Measurements from ENCODE around the gene PDE11A.
A peak's percentile ranks its signal among the peaks of the same experiment; 100 is the strongest.

PDE11A gene

GRCh38 chr2:177604271-177605065 is 468.1 kb downstream of the PDE11A start:
- FAIRE-seq, result no peak

GRCh38 chr2:177603768-177604167 is 468.8 kb downstream of the PDE11A start:
- DNase-seq (ENCODE audit: low spot score) (no peak), FAIRE-seq (no peak)

More at GRCh38 chr2:177604271-177605065, 468.1 kb downstream of the PDE11A start:
- DNase-seq (ENCODE audit: low spot score), result peak; percentile 43

GRCh38 chr2:177603181-177603580 is 469.4 kb downstream of the PDE11A start:
- no peak for DNase-seq (ENCODE audit: low spot score)

GRCh38 chr2:177602611-177603164 is 469.9 kb downstream of the PDE11A start:
- peak; percentile 18 for DNase-seq (ENCODE audit: low spot score)
- FAIRE-seq, result no peak

More at GRCh38 chr2:177603181-177603580, 469.4 kb downstream of the PDE11A start:
- no peak for FAIRE-seq

GRCh38 chr2:177600917-177601316 is 471.7 kb downstream of the PDE11A start:
- FAIRE-seq (no peak), DNase-seq (ENCODE audit: low spot score) (no peak)

GRCh38 chr2:177599956-177600355 is 472.6 kb downstream of the PDE11A start:
- no peak for FAIRE-seq
- no peak for DNase-seq (ENCODE audit: low spot score)

GRCh38 chr2:177599139-177599688 is 473.4 kb downstream of the PDE11A start:
- DNase-seq (ENCODE audit: low spot score) (no peak), FAIRE-seq (no peak)

GRCh38 chr2:177598326-177599138 is 474.0 kb downstream of the PDE11A start:
- FAIRE-seq (no peak), DNase-seq (ENCODE audit: low spot score) (no peak)

GRCh38 chr2:177597759-177598158 is 474.8 kb downstream of the PDE11A start:
- DNase-seq (ENCODE audit: low spot score), result no peak
- FAIRE-seq, result no peak

GRCh38 chr2:177596866-177597265 is 475.7 kb downstream of the PDE11A start:
- FAIRE-seq, result no peak

GRCh38 chr2:177595126-177595845 is 477.3 kb downstream of the PDE11A start:
- DNase-seq (ENCODE audit: low spot score) (no peak), FAIRE-seq (no peak)

More at GRCh38 chr2:177596866-177597265, 475.7 kb downstream of the PDE11A start:
- no peak for DNase-seq (ENCODE audit: low spot score)

GRCh38 chr2:177593402-177593801 is 479.2 kb downstream of the PDE11A start:
- DNase-seq (ENCODE audit: low spot score) (no peak), FAIRE-seq (no peak)

- no peak for DNase-seq (ENCODE audit: low spot score)
- FAIRE-seq, result no peak
Observed at GRCh38 chr2:177592945-177593344, 479.6 kb downstream of the PDE11A start.

- FAIRE-seq (no peak), DNase-seq (ENCODE audit: low spot score) (no peak)
Observed at GRCh38 chr2:177592397-177592796, 480.2 kb downstream of the PDE11A start.

GRCh38 chr2:177589186-177589585 is 483.4 kb downstream of the PDE11A start:
- no peak for DNase-seq (ENCODE audit: low spot score)
- FAIRE-seq, result no peak

- DNase-seq (ENCODE audit: low spot score) (no peak), FAIRE-seq (no peak)
Observed at GRCh38 chr2:177588671-177589070, 483.9 kb downstream of the PDE11A start.

GRCh38 chr2:177587371-177587770 is 485.2 kb downstream of the PDE11A start:
- DNase-seq (ENCODE audit: low spot score), result no peak
- FAIRE-seq, result no peak

GRCh38 chr2:177586154-177586553 is 486.4 kb downstream of the PDE11A start:
- no peak for FAIRE-seq

GRCh38 chr2:177585234-177585863 is 487.2 kb downstream of the PDE11A start:
- no peak for FAIRE-seq
- no peak for DNase-seq (ENCODE audit: low spot score)

More at GRCh38 chr2:177586154-177586553, 486.4 kb downstream of the PDE11A start:
- DNase-seq (ENCODE audit: low spot score), result no peak

GRCh38 chr2:177584030-177584692 is 488.4 kb downstream of the PDE11A start:
- no peak for FAIRE-seq
- no peak for DNase-seq (ENCODE audit: low spot score)
